Body of pancreas (tissue), 4 donors: Measurements from ENCODE around the gene COL6A3.

Experiments used
- POLR2A ChIP-seq, 3 donors: fragments of 450-650 bp; IDR thresholded peaks; one replicate each; pipeline ENCODE4 v1.6.1; 2016; ENCODE audit warnings: antibody characterized with exemption in 3 of 3, mild to moderate bottlenecking in 2 of 3
- TF ChIP-seq, protein P1 (sequence below), 7 experiments: fragments of 450-650 bp in 4 of 7; fragments of 200-600 bp in 3 of 7; sonication (generic) in 3 of 7; IDR thresholded peaks; one replicate each; pipeline ENCODE4 v1.5.1; 2016 to 2019; ENCODE audit warnings: antibody characterized with exemption in 7 of 7

GRCh38 chr2:237297421-237298150 lies 116.4 kb downstream of the COL6A3 start:
- TF ChIP-seq, protein P1, sequence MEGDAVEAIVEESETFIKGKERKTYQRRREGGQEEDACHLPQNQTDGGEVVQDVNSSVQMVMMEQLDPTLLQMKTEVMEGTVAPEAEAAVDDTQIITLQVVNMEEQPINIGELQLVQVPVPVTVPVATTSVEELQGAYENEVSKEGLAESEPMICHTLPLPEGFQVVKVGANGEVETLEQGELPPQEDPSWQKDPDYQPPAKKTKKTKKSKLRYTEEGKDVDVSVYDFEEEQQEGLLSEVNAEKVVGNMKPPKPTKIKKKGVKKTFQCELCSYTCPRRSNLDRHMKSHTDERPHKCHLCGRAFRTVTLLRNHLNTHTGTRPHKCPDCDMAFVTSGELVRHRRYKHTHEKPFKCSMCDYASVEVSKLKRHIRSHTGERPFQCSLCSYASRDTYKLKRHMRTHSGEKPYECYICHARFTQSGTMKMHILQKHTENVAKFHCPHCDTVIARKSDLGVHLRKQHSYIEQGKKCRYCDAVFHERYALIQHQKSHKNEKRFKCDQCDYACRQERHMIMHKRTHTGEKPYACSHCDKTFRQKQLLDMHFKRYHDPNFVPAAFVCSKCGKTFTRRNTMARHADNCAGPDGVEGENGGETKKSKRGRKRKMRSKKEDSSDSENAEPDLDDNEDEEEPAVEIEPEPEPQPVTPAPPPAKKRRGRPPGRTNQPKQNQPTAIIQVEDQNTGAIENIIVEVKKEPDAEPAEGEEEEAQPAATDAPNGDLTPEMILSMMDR (IDR thresholded peaks at IDR 0.05): no peak
- TF ChIP-seq POLR2A (IDR thresholded peaks at IDR 0.05): no peak
